HFFc6 (cell line): Measurements from ENCODE around the gene RNF2. TPM values are rescaled to one million over a fixed set of nuclear protein-coding genes. Genes with fewer than 3 reads are reported as not detected.

Experiments
- DNase-seq: peaks from one replicate; pipeline ENCODE4 v3.0.0-alpha.2; 2018
- H3K27ac Mint-ChIP-seq: 2 replicates; pipeline ENCODE4 v1.8.0; 2020; ENCODE audit warnings: mild to moderate bottlenecking, mixed read lengths
- H3K27me3 Mint-ChIP-seq: 2 replicates; pipeline ENCODE4 v1.8.0; 2021; ENCODE audit warnings: mild to moderate bottlenecking, moderate library complexity, mixed read lengths; ENCODE audit not compliant: insufficient read depth
- H3K36me3 Mint-ChIP-seq: 2 replicates; pipeline ENCODE4 v1.8.0; 2021; ENCODE audit warnings: low read depth, mixed read lengths
- H3K4me1 Mint-ChIP-seq: 2 replicates; pipeline ENCODE4 v1.8.0; 2020; ENCODE audit warnings: low read depth, mixed read lengths
- H3K4me3 Mint-ChIP-seq: 2 replicates; pipeline ENCODE4 v1.8.0; 2020; ENCODE audit warnings: mild to moderate bottlenecking, moderate library complexity, mixed read lengths
- H3K9me3 Mint-ChIP-seq: 2 replicates; pipeline ENCODE4 v1.8.0; 2020; ENCODE audit warnings: mild to moderate bottlenecking, mixed read lengths
- total RNA-seq, 6 experiments: library from RNA; stranded (reverse); fragmentation: NEBNext Ultra II Directional; extraction: Animal tissue kit (Norgen Biotek cat#: 25700); gene quantifications; 2 replicates in 1 of 6; 3 replicates in 5 of 6; pipeline ENCODE4 v1.2.3, GENCODE V29; 2021
- TF ChIP-seq, protein P1 (sequence below): fragments of 200-600 bp; sonication (generic); IDR thresholded peaks from 2 replicates; pipeline ENCODE4 v1.5.0; 2021; ENCODE audit warnings: antibody characterized with exemption, mild to moderate bottlenecking

The RNF2 gene
- total RNA-seq, 6 experiments from 2014 or later, result 19.0 to 24.7 (median 22.4) TPM

DNA sequence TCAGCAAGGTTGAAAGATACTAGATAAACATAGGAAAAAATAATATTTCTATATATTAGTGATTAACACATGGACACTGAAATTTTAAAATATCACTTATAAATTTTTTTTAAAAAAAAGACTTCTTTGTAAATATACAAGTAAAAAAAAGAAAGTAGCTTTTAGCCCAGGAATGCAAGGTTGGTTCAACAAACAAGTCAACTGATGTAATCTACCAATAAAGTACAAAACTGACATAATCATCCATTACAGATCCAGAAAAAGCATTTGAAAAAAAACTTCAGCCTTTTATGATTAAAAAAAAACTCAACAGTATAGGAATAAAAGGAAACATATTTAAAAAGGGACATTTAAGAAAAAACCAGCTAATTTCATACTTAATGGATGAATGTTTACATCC is 63.0 kb downstream of the RNF2 start:
- no peaks in the 10 kb centered on the region for H3K4me1 Mint-ChIP-seq
- TF ChIP-seq, protein P1, sequence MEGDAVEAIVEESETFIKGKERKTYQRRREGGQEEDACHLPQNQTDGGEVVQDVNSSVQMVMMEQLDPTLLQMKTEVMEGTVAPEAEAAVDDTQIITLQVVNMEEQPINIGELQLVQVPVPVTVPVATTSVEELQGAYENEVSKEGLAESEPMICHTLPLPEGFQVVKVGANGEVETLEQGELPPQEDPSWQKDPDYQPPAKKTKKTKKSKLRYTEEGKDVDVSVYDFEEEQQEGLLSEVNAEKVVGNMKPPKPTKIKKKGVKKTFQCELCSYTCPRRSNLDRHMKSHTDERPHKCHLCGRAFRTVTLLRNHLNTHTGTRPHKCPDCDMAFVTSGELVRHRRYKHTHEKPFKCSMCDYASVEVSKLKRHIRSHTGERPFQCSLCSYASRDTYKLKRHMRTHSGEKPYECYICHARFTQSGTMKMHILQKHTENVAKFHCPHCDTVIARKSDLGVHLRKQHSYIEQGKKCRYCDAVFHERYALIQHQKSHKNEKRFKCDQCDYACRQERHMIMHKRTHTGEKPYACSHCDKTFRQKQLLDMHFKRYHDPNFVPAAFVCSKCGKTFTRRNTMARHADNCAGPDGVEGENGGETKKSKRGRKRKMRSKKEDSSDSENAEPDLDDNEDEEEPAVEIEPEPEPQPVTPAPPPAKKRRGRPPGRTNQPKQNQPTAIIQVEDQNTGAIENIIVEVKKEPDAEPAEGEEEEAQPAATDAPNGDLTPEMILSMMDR, result no peak
- DNase-seq, result peak; percentile 4
- no peak overlapping the region for H3K4me3 Mint-ChIP-seq
- no peak overlapping the region for H3K27ac Mint-ChIP-seq
- H3K27me3 Mint-ChIP-seq, result peaks cover 2% of the 10 kb centered on the region; the same call in 1 of the 2 replicates
- peaks cover 29% of the 10 kb centered on the region for H3K9me3 Mint-ChIP-seq
- peaks cover 35% of the 10 kb centered on the region for H3K36me3 Mint-ChIP-seq

DNA sequence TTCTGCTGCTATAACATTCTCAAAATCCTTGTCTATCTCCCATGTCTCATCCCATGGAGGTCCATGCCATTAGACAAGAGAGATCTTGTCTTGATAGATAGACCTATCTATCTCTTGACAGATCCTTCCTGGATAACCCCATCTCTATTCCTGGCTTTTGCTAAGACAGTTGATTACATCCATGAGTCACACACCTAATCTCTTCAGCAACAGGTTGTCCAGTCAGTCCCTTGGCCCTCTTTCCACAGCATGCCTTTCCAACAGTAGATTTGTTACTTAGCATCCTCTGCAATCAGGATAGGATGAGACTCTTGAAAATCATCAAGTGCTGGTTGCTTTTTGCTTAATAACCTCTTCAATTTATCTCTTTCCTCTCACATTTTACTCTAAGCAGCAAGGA is 64.8 kb downstream of the RNF2 start:
- TF ChIP-seq, protein P1, result no peak
- no peak for DNase-seq
- peaks cover 29% of the 10 kb centered on the region for H3K9me3 Mint-ChIP-seq
- no peak overlapping the region for H3K27ac Mint-ChIP-seq
- H3K4me1 Mint-ChIP-seq, result no peaks in the 10 kb centered on the region
- peaks cover 32% of the 10 kb centered on the region for H3K36me3 Mint-ChIP-seq
- H3K4me3 Mint-ChIP-seq, result no peak overlapping the region
- peaks cover 2% of the 10 kb centered on the region; the same call in 1 of the 2 replicates for H3K27me3 Mint-ChIP-seq

DNA sequence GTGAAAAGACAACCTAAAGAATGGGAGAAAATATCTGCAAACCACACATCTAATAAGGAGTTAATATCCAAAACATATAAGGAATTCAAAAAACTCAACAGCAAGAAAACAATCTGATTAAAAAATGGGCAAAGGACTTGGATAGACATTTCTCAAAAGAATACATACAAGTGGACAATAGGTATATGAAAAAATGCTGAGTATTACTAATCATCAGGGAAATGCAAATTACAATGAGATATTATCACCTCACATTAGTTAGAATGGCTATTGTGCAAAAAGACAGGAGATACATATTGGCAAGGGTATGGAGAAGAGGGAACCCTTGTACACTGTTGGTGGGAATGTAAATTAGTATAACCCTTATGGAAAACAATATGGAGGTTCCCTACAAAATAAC is 66.5 kb downstream of the RNF2 start:
- Mint-ChIP-seq H3K27me3 (no peaks in the 10 kb centered on the region), H3K9me3 (peaks cover 24% of the 10 kb centered on the region), H3K4me1 (no peaks in the 10 kb centered on the region), H3K4me3 (no peak overlapping the region), H3K27ac (no peak overlapping the region), H3K36me3 (peaks cover 25% of the 10 kb centered on the region)
- TF ChIP-seq, protein P1, result no peak
- DNase-seq, result no peak

DNA sequence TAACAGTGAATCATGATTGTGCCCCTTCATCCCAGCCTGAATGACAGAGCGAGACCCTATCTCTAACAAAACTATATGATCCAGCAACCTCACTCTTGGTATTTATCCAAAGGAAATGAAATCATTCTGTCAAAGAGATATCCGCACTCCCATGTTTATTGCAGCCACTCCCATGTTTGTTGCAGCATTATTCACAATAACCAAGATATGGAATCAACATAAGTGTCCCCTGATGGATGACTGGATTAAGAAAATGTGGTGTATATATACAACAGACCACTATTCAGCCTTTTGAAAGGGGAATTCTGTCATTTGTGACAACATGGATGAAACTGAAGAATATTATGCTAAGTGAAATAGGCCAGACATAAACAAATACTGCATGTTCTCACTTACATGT is 67.0 kb downstream of the RNF2 start:
- Mint-ChIP-seq H3K27me3 (no peaks in the 10 kb centered on the region), H3K27ac (no peak overlapping the region), H3K4me3 (no peak overlapping the region), H3K4me1 (no peaks in the 10 kb centered on the region), H3K36me3 (peaks cover 22% of the 10 kb centered on the region), H3K9me3 (peaks cover 23% of the 10 kb centered on the region)
- TF ChIP-seq, protein P1, result no peak
- no peak for DNase-seq

DNA sequence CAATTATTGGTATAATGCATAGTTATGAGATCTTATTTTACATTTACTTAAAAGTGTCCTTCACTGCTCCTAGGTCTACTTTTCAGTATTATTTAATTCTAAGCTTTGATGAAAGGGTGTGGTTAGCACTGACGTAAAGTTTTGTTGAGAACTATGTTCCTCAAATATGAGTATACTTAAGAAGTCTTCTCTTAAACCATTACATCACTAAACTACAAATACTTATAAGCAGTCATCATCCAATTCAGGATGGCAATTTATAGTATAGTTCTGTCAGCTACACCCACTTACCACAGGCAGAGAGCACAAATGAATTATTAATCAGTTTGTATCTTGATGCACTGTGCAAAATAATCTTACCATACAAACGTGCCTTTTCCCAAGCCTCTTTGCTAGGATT is 84.3 kb downstream of the RNF2 start:
- TF ChIP-seq, protein P1, result no peak
- no peak for DNase-seq
- peaks cover 37% of the 10 kb centered on the region for H3K36me3 Mint-ChIP-seq

DNA sequence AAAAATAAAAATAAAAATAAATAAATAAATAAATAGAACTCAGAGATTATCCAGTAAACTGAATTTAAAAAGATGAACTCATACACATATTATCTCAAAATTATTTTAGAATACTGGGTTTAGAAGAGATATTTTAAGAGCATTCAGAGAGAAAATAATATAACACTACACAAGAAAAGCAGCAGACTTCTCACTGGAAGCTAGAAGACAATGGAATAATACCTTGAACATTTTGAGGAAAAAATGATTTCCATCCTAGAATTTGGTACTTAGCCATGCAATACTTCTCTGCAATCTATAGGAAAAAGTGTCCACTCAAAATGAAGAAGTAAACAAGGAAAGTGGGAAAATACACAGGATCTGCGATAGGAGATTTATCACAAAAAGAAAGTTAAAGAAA is 87.2 kb downstream of the RNF2 start:
- Mint-ChIP-seq H3K27me3 (no peaks in the 10 kb centered on the region), H3K27ac (no peak overlapping the region), H3K4me3 (no peak overlapping the region), H3K9me3 (peaks cover 19% of the 10 kb centered on the region), H3K36me3 (peaks cover 42% of the 10 kb centered on the region), H3K4me1 (no peaks in the 10 kb centered on the region)
- no peak for DNase-seq
- TF ChIP-seq, protein P1, result no peak

More for the DNA sequence above, 84.3 kb downstream of the RNF2 start:
- peaks cover 19% of the 10 kb centered on the region for H3K9me3 Mint-ChIP-seq
- no peaks in the 10 kb centered on the region for H3K4me1 Mint-ChIP-seq
- H3K27me3 Mint-ChIP-seq, result no peaks in the 10 kb centered on the region
- no peak overlapping the region for H3K4me3 Mint-ChIP-seq
- no peak overlapping the region for H3K27ac Mint-ChIP-seq
